ENCODE results near the gene PI4K2B. TPM values are rescaled to one million over a fixed set of nuclear protein-coding genes. Genes with fewer than 3 reads are reported as not detected.

The PI4K2B gene
- total RNA-seq, 1 experiment from 2014 or later: 22.8 TPM

DNA sequence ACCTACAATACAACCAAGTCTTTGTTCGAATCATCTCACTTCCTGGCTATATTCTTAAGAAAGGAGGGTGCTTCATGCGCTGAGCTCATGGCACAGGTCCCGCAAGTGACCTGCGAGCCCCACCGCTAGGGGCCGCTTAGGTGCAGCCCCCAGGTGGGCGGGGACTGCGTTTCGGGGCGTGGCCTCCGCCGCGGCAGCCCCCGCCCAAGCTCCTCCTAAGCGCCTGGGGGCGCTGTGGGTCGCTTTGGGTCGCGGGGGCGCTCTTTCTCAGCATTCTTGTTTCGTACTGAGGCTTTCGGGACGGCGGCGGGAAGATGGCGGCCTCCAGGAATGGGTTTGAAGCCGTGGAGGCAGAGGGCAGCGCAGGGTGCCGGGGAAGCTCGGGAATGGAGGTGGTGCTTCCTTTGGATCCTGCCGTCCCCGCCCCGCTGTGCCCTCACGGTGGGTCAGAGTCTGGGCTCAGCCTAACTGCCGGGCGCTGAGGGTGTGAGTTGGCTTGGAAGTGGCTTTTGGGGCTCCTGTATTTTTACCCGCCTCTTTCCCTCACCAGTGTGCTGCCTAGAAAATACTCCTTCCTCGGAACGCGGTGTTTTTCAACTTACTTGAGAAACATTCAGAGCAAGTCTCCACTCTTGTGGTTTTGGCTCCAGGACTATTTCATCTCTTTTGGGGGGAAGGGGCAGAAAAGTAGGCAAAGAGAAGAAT lies 78.8 kb downstream of the PI4K2B start, which contains the start of gene ZCCHC4:
ZCCHC4 (plus strand) TSS at position 279 of the 705 bp plus-strand sequence; CDS start at position 315, 36 bp downstream.
- Mint-ChIP-seq H3K4me1 (ENCODE audit: insufficient read depth, unreplicated experiment) (no peaks in the 10 kb centered on the region), H3K9me3 (ENCODE audit: unreplicated experiment) (no peaks in the 10 kb centered on the region), H3K36me3 (ENCODE audit: insufficient read depth, unreplicated experiment) (peaks cover 6% of the 10 kb centered on the region), H3K4me3 (ENCODE audit: unreplicated experiment) (peak within 1 kb of the TSS; percentile 99), H3K27ac (ENCODE audit: low read depth, unreplicated experiment) (peak within 1 kb of the TSS; percentile 99), H3K27me3 (ENCODE audit: insufficient read depth, unreplicated experiment) (no peaks in the 10 kb centered on the region)
- ChIA-PET POLR2A (interaction anchor here (0.5 to 4.0 kb wide), 28 partner anchors 8 to 992 kb away, joined by 3 to 42 read pairs (median 4); partner anchors contain the start of genes ANAPC4, LGI2, PI4K2B and SEPSECS), CTCF (interaction anchor here (0.5 to 4.8 kb wide), 55 partner anchors 8 to 1568 kb away, joined by 3 to 56 read pairs (median 5); partner anchors contain the start of gene PI4K2B)
- intact Hi-C loops (cut with micrococcal nuclease): loop anchor here (2.0 to 5.0 kb wide), 4 partner anchors 55 to 152 kb away; partner anchors contain the start of genes PI4K2B and SEPSECS
- TF ChIP-seq, protein P1, sequence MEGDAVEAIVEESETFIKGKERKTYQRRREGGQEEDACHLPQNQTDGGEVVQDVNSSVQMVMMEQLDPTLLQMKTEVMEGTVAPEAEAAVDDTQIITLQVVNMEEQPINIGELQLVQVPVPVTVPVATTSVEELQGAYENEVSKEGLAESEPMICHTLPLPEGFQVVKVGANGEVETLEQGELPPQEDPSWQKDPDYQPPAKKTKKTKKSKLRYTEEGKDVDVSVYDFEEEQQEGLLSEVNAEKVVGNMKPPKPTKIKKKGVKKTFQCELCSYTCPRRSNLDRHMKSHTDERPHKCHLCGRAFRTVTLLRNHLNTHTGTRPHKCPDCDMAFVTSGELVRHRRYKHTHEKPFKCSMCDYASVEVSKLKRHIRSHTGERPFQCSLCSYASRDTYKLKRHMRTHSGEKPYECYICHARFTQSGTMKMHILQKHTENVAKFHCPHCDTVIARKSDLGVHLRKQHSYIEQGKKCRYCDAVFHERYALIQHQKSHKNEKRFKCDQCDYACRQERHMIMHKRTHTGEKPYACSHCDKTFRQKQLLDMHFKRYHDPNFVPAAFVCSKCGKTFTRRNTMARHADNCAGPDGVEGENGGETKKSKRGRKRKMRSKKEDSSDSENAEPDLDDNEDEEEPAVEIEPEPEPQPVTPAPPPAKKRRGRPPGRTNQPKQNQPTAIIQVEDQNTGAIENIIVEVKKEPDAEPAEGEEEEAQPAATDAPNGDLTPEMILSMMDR (IDR thresholded peaks at IDR 0.05; ENCODE audit: unreplicated experiment): peak; percentile 92
- peak; percentile 90 for DNase-seq (ENCODE audit: unreplicated experiment)
- BruUV-seq (replicated peaks): TSS peak; percentile 76

DNA sequence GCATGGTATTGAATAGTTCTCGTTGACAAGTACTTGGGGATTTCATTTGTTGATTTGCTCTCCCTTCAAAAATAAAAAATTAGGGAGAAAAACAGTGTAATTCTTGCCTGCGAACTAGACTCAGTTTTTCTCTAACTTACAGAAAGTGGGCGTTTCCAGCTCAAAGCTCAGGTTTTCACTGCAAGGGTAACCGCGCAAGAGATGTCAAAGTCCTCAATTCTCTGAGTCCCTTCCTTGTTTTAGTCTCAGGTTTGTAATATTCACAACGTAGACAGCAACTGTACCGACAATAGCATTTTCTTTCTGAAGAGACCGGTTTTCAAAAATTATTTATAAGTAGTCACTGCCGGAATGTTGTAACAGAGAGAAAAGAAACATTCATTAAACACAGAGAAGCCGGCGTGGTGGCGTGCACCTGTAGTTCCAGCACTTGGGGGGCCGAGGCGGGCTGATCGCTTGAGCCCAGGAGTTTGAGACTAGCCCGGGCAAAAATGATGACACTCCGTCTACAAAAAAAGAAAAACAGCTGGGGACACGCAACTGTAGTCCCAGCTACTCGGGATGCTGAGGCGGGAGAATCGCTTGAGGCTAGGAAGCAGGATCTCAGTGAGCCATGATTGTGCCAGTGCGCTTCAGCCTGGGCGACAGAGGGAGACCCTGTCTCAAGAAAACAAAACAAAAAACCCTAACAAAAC lies 79.5 kb downstream of the PI4K2B start:
- TF ChIP-seq, protein P1 (IDR thresholded peaks at IDR 0.05; ENCODE audit: unreplicated experiment): no peak
- H3K4me1 Mint-ChIP-seq (ENCODE audit: insufficient read depth, unreplicated experiment): no peaks in the 10 kb centered on the region
- no peaks in the 10 kb centered on the region for H3K27me3 Mint-ChIP-seq (ENCODE audit: insufficient read depth, unreplicated experiment)
- H3K36me3 Mint-ChIP-seq (ENCODE audit: insufficient read depth, unreplicated experiment): peaks cover 11% of the 10 kb centered on the region
- ChIA-PET CTCF (interaction anchor here (0.5 to 4.8 kb wide), 29 partner anchors 7 to 784 kb away, joined by 3 to 56 read pairs (median 7); partner anchors contain the start of gene PI4K2B), POLR2A (interaction anchor here (1.0 to 4.0 kb wide), 10 partner anchors 40 to 153 kb away, joined by 3 to 42 read pairs (median 6); partner anchors contain the start of genes ANAPC4, PI4K2B and SEPSECS)
- DNase-seq (ENCODE audit: unreplicated experiment): peak; percentile 20
- H3K9me3 Mint-ChIP-seq (ENCODE audit: unreplicated experiment): no peaks in the 10 kb centered on the region
- peak overlapping the region; percentile 99 for H3K4me3 Mint-ChIP-seq (ENCODE audit: unreplicated experiment)
- H3K27ac Mint-ChIP-seq (ENCODE audit: low read depth, unreplicated experiment): peak overlapping the region; percentile 99
- intact Hi-C loops (cut with micrococcal nuclease): loop anchor here (2.0 to 5.0 kb wide), 4 partner anchors 54 to 153 kb away; partner anchors contain the start of genes PI4K2B and SEPSECS
- BruUV-seq (replicated peaks): no TSS peak

- TF ChIP-seq, protein P1 (IDR thresholded peaks at IDR 0.05; ENCODE audit: unreplicated experiment): no peak
- Mint-ChIP-seq H3K9me3 (ENCODE audit: unreplicated experiment) (no peaks in the 10 kb centered on the region), H3K36me3 (ENCODE audit: insufficient read depth, unreplicated experiment) (peaks cover 36% of the 10 kb centered on the region), H3K27me3 (ENCODE audit: insufficient read depth, unreplicated experiment) (no peaks in the 10 kb centered on the region), H3K27ac (ENCODE audit: low read depth, unreplicated experiment) (no peak overlapping the region), H3K4me1 (ENCODE audit: insufficient read depth, unreplicated experiment) (peaks cover 11% of the 10 kb centered on the region), H3K4me3 (ENCODE audit: unreplicated experiment) (no peak overlapping the region)
- BruUV-seq (replicated peaks): no TSS peak
- DNase-seq (ENCODE audit: unreplicated experiment): peak; percentile 3
- intact Hi-C loops (cut with micrococcal nuclease): loop anchor here (2.0 kb wide), 1 partner anchor 40 kb away; no protein-coding TSS in a partner anchor
- ChIA-PET POLR2A (interaction anchor here (1.0 kb wide), 2 partner anchors 8 to 10 kb away, joined by 3 read pairs; partner anchors contain the start of gene ZCCHC4), CTCF (interaction anchor here (0.6 to 1.4 kb wide), 5 partner anchors 8 to 340 kb away, joined by 3 to 10 read pairs (median 3); partner anchors contain the start of gene ZCCHC4)
Observed at GRCh38 chr4:25320336-25320735, 86.5 kb downstream of the PI4K2B start.
